Measurements from ENCODE around the gene GIMAP6. TPM values are rescaled to one million over a fixed set of nuclear protein-coding genes. Genes with fewer than 3 reads are reported as not detected.
"Not testable (repeated sequence)": the region's sequence is repeated elsewhere in the genome, so short reads cannot be mapped to it uniquely, and the experiment has no call there.

The GIMAP6 gene
- total RNA-seq, 2 experiments from 2014 or later = 28.9 to 30.2 TPM

DNA sequence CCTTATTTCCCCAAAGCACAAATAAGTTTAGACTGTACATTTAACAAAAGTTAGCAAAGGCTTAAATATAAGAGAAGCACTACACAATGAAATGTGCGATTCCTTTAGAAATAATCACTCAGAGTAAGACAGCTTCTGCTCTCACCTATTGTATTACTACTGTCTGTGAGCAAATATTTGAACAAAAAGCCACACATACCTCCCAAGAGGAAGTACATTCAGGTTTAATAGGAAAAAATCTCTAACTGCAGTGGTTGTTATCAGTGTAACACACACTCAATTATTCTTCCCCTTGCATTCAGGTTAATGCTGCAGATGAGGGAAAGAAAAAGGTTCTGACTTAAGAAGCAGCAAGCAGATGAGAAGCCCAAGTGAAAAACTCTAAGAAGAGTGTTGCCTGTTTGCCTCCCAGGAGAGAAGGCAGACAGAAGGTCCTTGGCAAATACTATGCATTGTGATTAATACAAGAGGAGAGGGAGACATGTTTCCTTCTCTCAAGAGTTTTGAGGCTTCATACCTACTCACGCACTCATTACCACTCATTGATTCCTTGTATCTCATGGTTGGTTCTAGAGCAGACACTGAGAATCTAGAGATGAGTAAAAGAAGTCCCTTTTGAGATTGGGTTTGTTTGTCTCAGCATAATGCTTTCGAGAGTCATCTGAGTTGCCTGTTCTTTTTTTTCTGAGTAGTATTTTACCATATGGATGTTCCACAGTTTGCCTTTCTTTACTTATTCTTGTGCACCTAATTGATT, 51.4 kb downstream of the GIMAP6 start:
- H3K27me3 Mint-ChIP-seq = no peaks in the 10 kb centered on the region
- POLR2A ChIA-PET = no interaction called here
- H3K9me3 Mint-ChIP-seq = peaks cover 75% of the 10 kb centered on the region
- CTCF ChIA-PET = interaction anchor here (0.9 kb wide), 1 partner anchor 10 kb away, joined by 4 read pairs; no protein-coding TSS in a partner anchor
- peaks cover 35% of the 10 kb centered on the region for H3K36me3 Mint-ChIP-seq
- H3K4me3 Mint-ChIP-seq = no peak overlapping the region
- peaks cover 37% of the 10 kb centered on the region for H3K4me1 Mint-ChIP-seq (ENCODE audit: low read depth)
- DNase-seq = no peak
- intact Hi-C loops (cut with micrococcal nuclease) = loop anchor here (1.0 kb wide), 2 partner anchors 40 to 174 kb away; no protein-coding TSS in a partner anchor
- H3K27ac Mint-ChIP-seq = peak overlapping the region; percentile 79

DNA sequence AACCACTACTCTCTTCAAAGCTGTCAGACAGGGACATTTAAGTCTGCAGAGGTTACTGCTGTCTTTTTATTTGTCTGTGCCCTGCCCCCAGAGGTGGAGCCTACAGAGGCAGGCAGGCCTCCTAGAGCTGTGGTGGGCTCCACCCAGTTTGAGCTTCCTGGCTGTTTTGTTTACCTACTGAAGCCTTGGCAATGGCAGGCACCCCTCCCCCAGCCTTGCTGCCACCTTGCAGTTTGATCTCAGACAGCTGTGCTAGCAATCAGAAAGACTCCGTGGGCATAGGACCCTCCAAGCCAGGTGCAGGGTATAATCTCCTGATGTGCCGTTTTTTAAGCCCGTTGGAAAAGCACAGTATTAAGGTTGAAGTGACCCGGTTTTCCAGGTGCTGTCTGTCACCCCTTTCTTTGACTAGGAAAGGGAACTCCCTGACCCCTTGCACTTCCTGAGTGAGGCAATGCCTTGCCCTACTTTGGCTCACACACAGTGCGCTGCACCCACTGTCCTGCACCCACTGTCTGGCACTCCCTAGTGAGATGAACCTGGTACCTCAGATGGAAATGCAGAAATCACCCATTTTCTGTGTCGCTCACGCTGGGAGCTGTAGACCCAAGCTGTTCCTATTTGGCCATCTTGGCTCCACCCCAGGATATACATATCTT, 52.1 kb downstream of the GIMAP6 start:
- DNase-seq; intact Hi-C loops (cut with micrococcal nuclease); H3K4me3 Mint-ChIP-seq; CTCF ChIA-PET; H3K27me3 Mint-ChIP-seq; POLR2A ChIA-PET: not testable (repeated sequence)
- Mint-ChIP-seq H3K4me1 (ENCODE audit: low read depth) (peaks cover 31% of the 10 kb centered on the region), H3K27ac (peak overlapping the region; percentile 79), H3K9me3 (peaks cover 82% of the 10 kb centered on the region), H3K36me3 (peaks cover 41% of the 10 kb centered on the region)

Other genes with a start within 250 kb of the GIMAP6 start
- gene GIMAP8, start 181.8 kb downstream of the GIMAP6 start, total RNA-seq = 10 to 100 TPM; 11.8 TPM
- 10 to 100 TPM; 42.5 to 44.1 TPM for gene GIMAP7, start 117.5 kb downstream of the GIMAP6 start, total RNA-seq
- 100 to 1,000 TPM; 128 to 140 TPM for gene GIMAP4, start 65.0 kb downstream of the GIMAP6 start, total RNA-seq
- gene GIMAP2, start 53.3 kb upstream of the GIMAP6 start, total RNA-seq = 10 to 100 TPM; 38.8 to 44.1 TPM
- gene GIMAP1, start 84.2 kb upstream of the GIMAP6 start, total RNA-seq = 1 to 10 TPM; 6.0 to 6.2 TPM
- 10 to 100 TPM; 45.9 to 48.3 TPM for gene GIMAP5, start 105.0 kb upstream of the GIMAP6 start, total RNA-seq
- not detected for gene TMEM176B, start 168.0 kb upstream of the GIMAP6 start, total RNA-seq
- gene TMEM176A, start 168.4 kb upstream of the GIMAP6 start, total RNA-seq = not detected
- not detected for gene AOC1, start 220.1 kb upstream of the GIMAP6 start, total RNA-seq

Data from activated CD4-positive, alpha-beta memory T cell treated with anti-CD3 and anti-CD28 coated beads for 36 hours (primary cell).